ENCODE data around the gene AP1M1.
"Not testable (repeated sequence)": the region's sequence is repeated elsewhere in the genome, so short reads cannot be mapped to it uniquely, and the experiment has no call there.

The AP1M1 gene

GRCh38 chr19:16197622-16198369, at the start of gene AP1M1:
Gene AP1M1, plus strand, starts transcription at chr19:16197911. Its CDS starts 116 bp downstream, at chr19:16198027.
- peak; percentile 98 for DNase-seq (ENCODE audit: low read depth)

GRCh38 chr19:16148443-16149229, 49.1 kb upstream of the AP1M1 start:
- no peak for DNase-seq (ENCODE audit: low read depth)

GRCh38 chr19:16153582-16154336, 44.0 kb upstream of the AP1M1 start:
- DNase-seq (ENCODE audit: low read depth) = no peak

GRCh38 chr19:16154557-16154956, 43.2 kb upstream of the AP1M1 start:
- no peak for DNase-seq (ENCODE audit: low read depth)

GRCh38 chr19:16155128-16155527, 42.6 kb upstream of the AP1M1 start:
- DNase-seq (ENCODE audit: low read depth) = no peak

GRCh38 chr19:16156904-16157303, 40.8 kb upstream of the AP1M1 start:
- no peak for DNase-seq (ENCODE audit: low read depth)

GRCh38 chr19:16157601-16158000, 40.1 kb upstream of the AP1M1 start:
- DNase-seq (ENCODE audit: low read depth) = no peak

GRCh38 chr19:16159655-16160054, 38.1 kb upstream of the AP1M1 start:
- DNase-seq (ENCODE audit: low read depth) = no peak

GRCh38 chr19:16160445-16160942, 37.2 kb upstream of the AP1M1 start:
- DNase-seq (ENCODE audit: low read depth) = no peak

GRCh38 chr19:16160943-16161560, 36.7 kb upstream of the AP1M1 start:
- no peak for DNase-seq (ENCODE audit: low read depth)

- DNase-seq (ENCODE audit: low read depth) = no peak
These were observed 35.9 kb upstream of the AP1M1 start for GRCh38 chr19:16161840-16162239.

- no peak for DNase-seq (ENCODE audit: low read depth)
These were observed 33.4 kb upstream of the AP1M1 start for GRCh38 chr19:16164222-16164890.

GRCh38 chr19:16166417-16166816, 31.3 kb upstream of the AP1M1 start:
- DNase-seq (ENCODE audit: low read depth) = no peak

- DNase-seq (ENCODE audit: low read depth) = no peak
These were observed 30.7 kb upstream of the AP1M1 start for GRCh38 chr19:16167055-16167454.

GRCh38 chr19:16168465-16169081, 29.1 kb upstream of the AP1M1 start:
- DNase-seq (ENCODE audit: low read depth) = no peak

- no peak for DNase-seq (ENCODE audit: low read depth)
These were observed 27.6 kb upstream of the AP1M1 start for GRCh38 chr19:16170134-16170533.

GRCh38 chr19:16175954-16176353, 21.8 kb upstream of the AP1M1 start:
- DNase-seq (ENCODE audit: low read depth) = no peak

- not testable (repeated sequence) for DNase-seq (ENCODE audit: low read depth)
These were observed 18.8 kb upstream of the AP1M1 start for GRCh38 chr19:16178866-16179265.

- DNase-seq (ENCODE audit: low read depth) = no peak
These were observed 17.1 kb upstream of the AP1M1 start for GRCh38 chr19:16180611-16181010.

- no peak for DNase-seq (ENCODE audit: low read depth)
These were observed 13.0 kb upstream of the AP1M1 start for GRCh38 chr19:16184665-16185122.
